D721Med (cell line): ENCODE results near the gene BPIFA3.

Source experiments
- DNase-seq: peaks from one replicate; pipeline ENCODE4 v3.0.0; 2011; ENCODE audit warnings: low spot score; ENCODE audit not compliant: insufficient read length
- FAIRE-seq: peaks from 2 replicates; lab custom pipeline; 2011; peaks lifted over from hg19 to GRCh38; lab: Jason Lieb, UNC
- CTCF ChIP-seq: IDR thresholded peaks from 2 replicates; pipeline ENCODE4 v1.5.1; 2012; ENCODE audit warnings: mild to moderate bottlenecking, control low read depth; ENCODE audit not compliant: insufficient read depth; ENCODE audit errors: missing control alignments

The BPIFA3 gene

GRCh38 chr20:33191484-33191883 is 25.7 kb upstream of the BPIFA3 start:
- FAIRE-seq (no peak), DNase-seq (no peak)
- no peak for TF ChIP-seq CTCF

GRCh38 chr20:33191955-33192354 is 25.2 kb upstream of the BPIFA3 start:
- no peak for DNase-seq

GRCh38 chr20:33192912-33193501 is 24.1 kb upstream of the BPIFA3 start:
- no peak for FAIRE-seq
- no peak for TF ChIP-seq CTCF
- DNase-seq = no peak

More at GRCh38 chr20:33191955-33192354, 25.2 kb upstream of the BPIFA3 start:
- TF ChIP-seq CTCF = no peak
- FAIRE-seq = no peak

- no peak for FAIRE-seq
- DNase-seq = no peak
- TF ChIP-seq CTCF = no peak
These were observed 18.1 kb upstream of the BPIFA3 start for GRCh38 chr20:33199026-33199425.

- DNase-seq (no peak), FAIRE-seq (no peak)
- TF ChIP-seq CTCF = no peak
These were observed 14.7 kb upstream of the BPIFA3 start for GRCh38 chr20:33202451-33202850.

GRCh38 chr20:33203444-33203843 is 13.7 kb upstream of the BPIFA3 start:
- DNase-seq = no peak
- no peak for TF ChIP-seq CTCF
- no peak for FAIRE-seq

GRCh38 chr20:33209789-33210188 is 7.4 kb upstream of the BPIFA3 start:
- no peak for DNase-seq
- no peak for TF ChIP-seq CTCF
- no peak for FAIRE-seq
